ENCODE data around the gene MPO.

Gene MPO

GRCh38 chr17:58319173-58320162 lies 38.7 kb upstream of the MPO start:
- no peak for DNase-seq

- DNase-seq, result no peak
These were observed 38.0 kb upstream of the MPO start for GRCh38 chr17:58318627-58319172.

- no peak for DNase-seq
These were observed 37.3 kb upstream of the MPO start for GRCh38 chr17:58318065-58318481.

GRCh38 chr17:58317421-58318064 lies 36.8 kb upstream of the MPO start:
- DNase-seq, result peak; percentile 32

- DNase-seq, result no peak
These were observed 35.7 kb upstream of the MPO start for GRCh38 chr17:58316260-58316960.

GRCh38 chr17:58315750-58316149 lies 35.0 kb upstream of the MPO start:
- no peak for DNase-seq

- DNase-seq, result no peak
These were observed 34.6 kb upstream of the MPO start for GRCh38 chr17:58315281-58315711.

GRCh38 chr17:58314706-58315015 lies 33.9 kb upstream of the MPO start:
- no peak for DNase-seq

- peak; percentile 72 for DNase-seq
These were observed 33.3 kb upstream of the MPO start for GRCh38 chr17:58313815-58314705.

- no peak for DNase-seq
These were observed 32.1 kb upstream of the MPO start for GRCh38 chr17:58312829-58313228.

- no peak for DNase-seq
These were observed 31.4 kb upstream of the MPO start for GRCh38 chr17:58312021-58312630.

GRCh38 chr17:58311429-58311894 lies 30.7 kb upstream of the MPO start:
- DNase-seq, result no peak

GRCh38 chr17:58310511-58311428 lies 30.0 kb upstream of the MPO start:
- DNase-seq, result no peak

- no peak for DNase-seq
These were observed 29.2 kb upstream of the MPO start for GRCh38 chr17:58309918-58310259.

GRCh38 chr17:58308985-58309917 lies 28.5 kb upstream of the MPO start:
- DNase-seq, result no peak

- no peak for DNase-seq
These were observed 27.6 kb upstream of the MPO start for GRCh38 chr17:58308173-58308984.

GRCh38 chr17:58307468-58308172 lies 26.9 kb upstream of the MPO start:
- no peak for DNase-seq

Measured in NCI-H345 (cell line).